ENCODE results near the gene RBL2. TPM values are rescaled to one million over a fixed set of nuclear protein-coding genes. Genes with fewer than 3 reads are reported as not detected.
A peak's percentile ranks its signal among the peaks of the same experiment; 100 is the strongest.

Gene RBL2
- total RNA-seq, 5 donors from 2014 or later (not counting 1 experiment from before 2014, with no cell fraction given), result 193 to 366 (median 261) TPM

GRCh38 chr16:53440125-53440524 is 5.9 kb downstream of the RBL2 start:
- Mint-ChIP-seq H3K4me3 (no peak overlapping the region), H3K9me3 (no peaks in the 10 kb centered on the region), H3K4me1 (peaks cover 53 to 65% (median 63%) of the 10 kb centered on the region in 3 donors), H3K27ac (no peak overlapping the region), H3K36me3 (peaks cover 36% of the 10 kb centered on the region), H3K27me3 (no peaks in the 10 kb centered on the region)
- Histone ChIP-seq H3K4me3 (ENCODE audit: control insufficient read depth in 1 of 2, extremely low read depth in 1 of 2, low read length in 1 of 2) (no peak overlapping the region), H3K9me3 (no peaks in the 10 kb centered on the region), H3K27ac (ENCODE audit: low read length) (no peak overlapping the region), H3K36me3 (ENCODE audit: control insufficient read depth in 2 of 2, extremely low read depth in 1 of 2, insufficient read depth in 1 of 2, low read length in 1 of 2) (peaks cover 8 to 44% of the 10 kb centered on the region in 2 donors), H3K27me3 (replicated peaks in 1 of 2; ENCODE audit: control insufficient read depth in 2 of 2, extremely low read depth in 1 of 2, insufficient read depth in 2 of 2, low read length in 1 of 2) (no peaks in the 10 kb centered on the region), H3K4me1 (ENCODE audit: control insufficient read depth in 1 of 2, extremely low read depth in 1 of 2, insufficient read depth in 2 of 2, low read length in 2 of 2) (peaks cover 12 to 33% of the 10 kb centered on the region in 2 experiments)
- no peak for DNase-seq
- CTCF ChIA-PET, result interaction anchor here in 1 of 2 donors (0.6 kb wide), 2 partner anchors 9 to 87 kb away, joined by 5 to 12 read pairs; no protein-coding TSS in a partner anchor
- no peak for ATAC-seq (replicated peaks in 1 of 4)
- WGBS (ENCODE audit: insufficient coverage), result no CpG with 5 or more reads among the region's 5 CpGs
- POLR2A ChIA-PET, result interaction anchor here in 1 of 2 donors (0.9 kb wide), 1 partner anchor 16 kb away, joined by 11 read pairs; no protein-coding TSS in a partner anchor

- H3K4me1 ChIP-seq (ENCODE audit: control insufficient read depth in 1 of 2, extremely low read depth in 1 of 2, insufficient read depth in 2 of 2, low read length in 2 of 2), result peaks cover 32% of the 10 kb centered on the region in 2 experiments
- Mint-ChIP-seq H3K4me3 (peak overlapping the region; percentile 58 to 76 (median 73)), H3K27ac (peak overlapping the region; percentile 88 to 90), H3K9me3 (no peaks in the 10 kb centered on the region), H3K27me3 (no peaks in the 10 kb centered on the region), H3K36me3 (peaks cover 50% of the 10 kb centered on the region), H3K4me1 (peaks cover 51 to 67% (median 60%) of the 10 kb centered on the region in 3 donors)
- ATAC-seq (replicated peaks in 1 of 4) (peak; percentile 39 to 75 (median 56)), DNase-seq (no peak)
- ChIA-PET POLR2A (interaction anchor here (0.6 to 4.9 kb wide), 7 partner anchors 10 to 309 kb away, joined by 3 to 19 read pairs (median 4); partner anchors contain the start of gene AKTIP (in 1 of the 2)), CTCF (interaction anchor here in 1 of 2 donors (0.7 to 6.0 kb wide), 2 partner anchors 10 to 64 kb away, joined by 3 to 31 read pairs; partner anchors contain the start of gene RBL2)
- no peaks in the 10 kb centered on the region for H3K9me3 ChIP-seq
- H3K27me3 ChIP-seq (replicated peaks in 1 of 2; ENCODE audit: control insufficient read depth in 2 of 2, extremely low read depth in 1 of 2, insufficient read depth in 2 of 2, low read length in 1 of 2), result no peaks in the 10 kb centered on the region
- H3K36me3 ChIP-seq (ENCODE audit: control insufficient read depth in 2 of 2, extremely low read depth in 1 of 2, insufficient read depth in 1 of 2, low read length in 1 of 2), result peaks cover 8 to 43% of the 10 kb centered on the region in 2 donors
- no CpG with 5 or more reads among the region's 5 CpGs for WGBS (ENCODE audit: insufficient coverage)
- peak overlapping the region; percentile 55 for H3K27ac ChIP-seq (ENCODE audit: low read length)
- peak overlapping the region in 1 of 2 donors; percentile 40 for H3K4me3 ChIP-seq (ENCODE audit: control insufficient read depth in 1 of 2, extremely low read depth in 1 of 2, low read length in 1 of 2)
Measured at GRCh38 chr16:53445534-53445933, 11.3 kb downstream of the RBL2 start.

DNA sequence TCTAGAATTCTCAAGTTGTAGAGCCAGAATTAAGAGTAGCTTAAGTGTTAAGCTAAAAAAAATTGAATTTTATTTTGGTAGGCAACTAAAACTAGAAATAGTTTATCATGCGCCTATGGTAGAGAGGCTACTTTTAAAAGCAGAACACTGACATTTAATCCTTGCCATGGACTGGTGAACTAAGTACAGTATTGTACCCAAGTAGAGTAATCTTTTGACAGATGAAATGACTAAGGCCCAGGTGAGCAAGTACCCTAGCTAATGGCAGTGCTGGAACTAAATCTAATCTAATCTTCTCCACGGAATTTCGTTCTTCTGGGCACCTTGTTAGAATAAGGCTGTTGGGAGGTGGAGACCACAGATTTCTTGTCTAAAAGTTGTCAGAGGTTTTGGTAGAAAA is 11.8 kb downstream of the RBL2 start:
- POLR2A ChIA-PET, result interaction anchor here (0.6 to 4.9 kb wide), 8 partner anchors 9 to 310 kb away, joined by 3 to 19 read pairs (median 4); no protein-coding TSS in a partner anchor
- H3K27ac ChIP-seq (ENCODE audit: low read length), result peak overlapping the region; percentile 55
- Mint-ChIP-seq H3K9me3 (no peaks in the 10 kb centered on the region), H3K4me1 (peaks cover 50 to 68% (median 59%) of the 10 kb centered on the region in 3 donors), H3K27ac (peak overlapping the region; percentile 88 to 90), H3K27me3 (no peaks in the 10 kb centered on the region), H3K4me3 (peak overlapping the region; percentile 58 to 76 (median 73)), H3K36me3 (peaks cover 47% of the 10 kb centered on the region)
- CTCF ChIA-PET, result interaction anchor here in 1 of 2 donors (0.7 to 6.0 kb wide), 3 partner anchors 10 to 63 kb away, joined by 3 to 31 read pairs (median 5); partner anchors contain the start of gene RBL2
- no peaks in the 10 kb centered on the region for H3K27me3 ChIP-seq (replicated peaks in 1 of 2; ENCODE audit: control insufficient read depth in 2 of 2, extremely low read depth in 1 of 2, insufficient read depth in 2 of 2, low read length in 1 of 2)
- no peak for DNase-seq
- WGBS (ENCODE audit: insufficient coverage), result 100% methylated on average over 2 of the region's 3 CpGs
- H3K9me3 ChIP-seq, result no peaks in the 10 kb centered on the region
- H3K4me3 ChIP-seq (ENCODE audit: control insufficient read depth in 1 of 2, extremely low read depth in 1 of 2, low read length in 1 of 2), result peak overlapping the region in 1 of 2 donors; percentile 40
- H3K36me3 ChIP-seq (ENCODE audit: control insufficient read depth in 2 of 2, extremely low read depth in 1 of 2, insufficient read depth in 1 of 2, low read length in 1 of 2), result peaks cover 8 to 39% of the 10 kb centered on the region in 2 donors
- peaks cover 33 to 37% of the 10 kb centered on the region in 2 experiments for H3K4me1 ChIP-seq (ENCODE audit: control insufficient read depth in 1 of 2, extremely low read depth in 1 of 2, insufficient read depth in 2 of 2, low read length in 2 of 2)
- no peak for ATAC-seq (replicated peaks in 1 of 4)

DNA sequence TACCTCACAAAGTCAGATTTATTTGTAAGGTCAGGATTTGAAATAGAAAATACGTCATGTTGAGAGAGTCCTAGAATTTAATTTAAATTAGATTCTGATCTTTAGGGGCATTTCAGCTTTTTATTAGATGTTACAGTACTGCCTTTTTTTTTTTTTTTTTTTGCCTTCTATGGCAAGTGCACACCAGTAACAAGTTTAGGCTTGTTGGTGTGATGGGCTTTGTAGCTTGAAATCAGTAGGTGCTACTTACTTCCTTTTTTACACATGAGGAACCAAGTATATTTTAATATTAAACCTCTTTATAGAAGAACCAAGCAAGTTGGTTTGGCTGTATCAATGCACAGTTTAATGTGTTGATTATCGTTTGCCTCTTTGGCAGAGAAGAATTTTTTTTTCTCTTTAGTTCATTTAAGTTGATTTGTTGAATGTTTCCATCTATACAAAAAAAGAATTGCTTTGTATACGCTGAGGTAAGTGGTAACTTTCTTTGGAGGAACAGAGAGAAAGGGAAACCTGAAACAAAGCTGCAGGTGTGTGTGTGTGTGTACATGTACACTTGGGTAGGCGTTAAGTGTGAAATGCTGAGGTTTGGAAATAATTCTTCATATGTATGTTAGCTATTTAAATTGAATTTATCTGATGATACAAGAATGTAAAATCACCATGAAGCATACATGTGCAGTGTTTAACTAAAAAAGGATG is 15.7 kb downstream of the RBL2 start:
- Mint-ChIP-seq H3K27me3 (no peaks in the 10 kb centered on the region), H3K9me3 (no peaks in the 10 kb centered on the region), H3K4me3 (peak overlapping the region; percentile 67 to 78 (median 70)), H3K27ac (peak overlapping the region; percentile 91 to 92), H3K4me1 (peaks cover 72 to 79% (median 79%) of the 10 kb centered on the region in 3 donors), H3K36me3 (peaks cover 46% of the 10 kb centered on the region)
- ATAC-seq (replicated peaks in 1 of 4) (peak in 2 of 4 experiments; percentile 41 to 55), DNase-seq (peak in 1 of 35 experiments; percentile 25)
- no peaks in the 10 kb centered on the region for H3K27me3 ChIP-seq (replicated peaks in 1 of 2; ENCODE audit: control insufficient read depth in 2 of 2, extremely low read depth in 1 of 2, insufficient read depth in 2 of 2, low read length in 1 of 2)
- H3K27ac ChIP-seq (ENCODE audit: low read length), result peak overlapping the region; percentile 59
- WGBS (ENCODE audit: insufficient coverage), result no CpG with 5 or more reads among the region's 4 CpGs
- peaks cover 38 to 67% of the 10 kb centered on the region in 2 experiments for H3K4me1 ChIP-seq (ENCODE audit: control insufficient read depth in 1 of 2, extremely low read depth in 1 of 2, insufficient read depth in 2 of 2, low read length in 2 of 2)
- H3K4me3 ChIP-seq (ENCODE audit: control insufficient read depth in 1 of 2, extremely low read depth in 1 of 2, low read length in 1 of 2), result peak overlapping the region in 1 of 2 donors; percentile 44
- ChIA-PET POLR2A (interaction anchor here (0.6 to 1.4 kb wide), 7 partner anchors 14 to 312 kb away, joined by 3 to 9 read pairs (median 5); no protein-coding TSS in a partner anchor), CTCF (interaction anchor here (0.6 to 6.0 kb wide), 8 partner anchors 9 to 1486 kb away, joined by 3 to 31 read pairs (median 4); partner anchors contain the start of gene RBL2 (in 1 of the 2))
- H3K36me3 ChIP-seq (ENCODE audit: control insufficient read depth in 2 of 2, extremely low read depth in 1 of 2, insufficient read depth in 1 of 2, low read length in 1 of 2), result peaks cover 0 to 27% of the 10 kb centered on the region in 2 donors
- no peaks in the 10 kb centered on the region for H3K9me3 ChIP-seq

- peaks cover 0 to 38% of the 10 kb centered on the region in 2 donors for H3K36me3 ChIP-seq (ENCODE audit: control insufficient read depth in 2 of 2, extremely low read depth in 1 of 2, insufficient read depth in 1 of 2, low read length in 1 of 2)
- H3K9me3 ChIP-seq, result no peaks in the 10 kb centered on the region
- H3K4me3 ChIP-seq (ENCODE audit: control insufficient read depth in 1 of 2, extremely low read depth in 1 of 2, low read length in 1 of 2), result no peak overlapping the region
- ChIA-PET CTCF (interaction anchor here (0.7 to 1.1 kb wide), 5 partner anchors 11 to 50 kb away, joined by 3 to 4 read pairs (median 3); partner anchors contain the start of gene AKTIP (in 1 of the 2)), POLR2A (interaction anchor here (0.6 to 1.2 kb wide), 3 partner anchors 17 to 296 kb away, joined by 3 to 6 read pairs (median 4); partner anchors contain the start of gene RBL2 (in 1 of the 2))
- no peaks in the 10 kb centered on the region for H3K9me3 Mint-ChIP-seq
- H3K4me3 Mint-ChIP-seq, result peak overlapping the region; percentile 10 to 78 (median 45)
- DNase-seq (peak in 14 of 35 experiments; percentile 10 to 68 (median 16)), ATAC-seq (replicated peaks in 1 of 4) (no peak)
- 41% methylated on average over 4 of the region's 5 CpGs for WGBS (ENCODE audit: insufficient coverage)
- H3K36me3 Mint-ChIP-seq, result peaks cover 35% of the 10 kb centered on the region
- peak overlapping the region; percentile 80 for H3K27ac ChIP-seq (ENCODE audit: low read length)
- H3K27ac Mint-ChIP-seq, result peak overlapping the region; percentile 86 to 90
- H3K27me3 ChIP-seq (replicated peaks in 1 of 2; ENCODE audit: control insufficient read depth in 2 of 2, extremely low read depth in 1 of 2, insufficient read depth in 2 of 2, low read length in 1 of 2), result no peaks in the 10 kb centered on the region
- peaks cover 48 to 84% of the 10 kb centered on the region in 2 experiments for H3K4me1 ChIP-seq (ENCODE audit: control insufficient read depth in 1 of 2, extremely low read depth in 1 of 2, insufficient read depth in 2 of 2, low read length in 2 of 2)
- H3K27me3 Mint-ChIP-seq, result no peaks in the 10 kb centered on the region
- peaks cover 82 to 87% (median 87%) of the 10 kb centered on the region in 3 donors for H3K4me1 Mint-ChIP-seq
Measured at GRCh38 chr16:53453928-53454327, 19.7 kb downstream of the RBL2 start.
